RWPE1 (cell line): ENCODE data around the gene CNTNAP4.

Experiments
- CTCF ChIA-PET: fragments of 350-600 bp; sonication (Branson Sonifier 250); formaldehyde crosslinking; extraction: SDS; loops from one replicate; lab custom pipeline; 2021; lab: Yijun Ruan, JAX
- POLR2A ChIA-PET: fragments of 400-600 bp; formaldehyde crosslinking; extraction: SDS; loops from one replicate; lab custom pipeline; 2020; ENCODE audit warnings: antibody characterized with exemption; ENCODE audit not compliant: low non-redundant PET; lab: Yijun Ruan, JAX
- DNase-seq: peaks from one replicate; pipeline ENCODE4 v3.0.0; 2012; ENCODE audit warnings: low spot score
- H3K27ac ChIP-seq: fragments of 450-650 bp; 2 replicates; pipeline ENCODE4 v1.5.1; 2017
- TF ChIP-seq, protein P1 (sequence below): fragments of 450-650 bp; conservative IDR thresholded peaks from 2 replicates; pipeline ENCODE4 v1.5.1; 2017; ENCODE audit warnings: low read depth, mild to moderate bottlenecking

The CNTNAP4 gene

DNA sequence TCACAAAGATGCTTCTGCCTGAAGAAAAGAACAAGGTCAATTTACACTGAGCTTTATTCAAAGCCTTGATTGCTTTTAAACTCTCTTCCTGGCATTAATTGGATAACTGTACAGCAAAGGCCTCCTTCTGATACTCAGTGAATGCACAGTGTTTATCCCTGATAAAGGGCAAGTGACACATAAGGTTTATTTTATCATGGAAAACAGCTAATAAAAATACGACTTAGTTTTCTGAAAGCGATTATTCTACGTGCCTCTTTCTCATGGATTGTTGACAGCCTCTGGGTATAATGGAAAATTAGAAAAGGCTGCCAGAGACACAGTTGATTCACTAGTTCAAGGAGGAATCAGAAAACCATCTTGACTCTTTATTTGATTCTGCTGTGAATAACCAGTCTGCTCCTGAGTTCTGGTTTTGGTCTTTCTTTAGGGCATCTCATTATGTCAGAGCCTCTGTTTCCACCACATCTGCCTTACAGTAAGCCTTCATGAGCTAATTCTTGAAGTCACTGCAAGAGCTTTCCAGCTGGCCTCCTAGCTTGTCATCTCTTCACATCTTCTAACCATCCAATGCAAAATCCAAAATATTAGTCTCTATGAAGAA is 212.9 kb downstream of the CNTNAP4 start:
- DNase-seq = no peak
- POLR2A ChIA-PET = no interaction called here
- H3K27ac ChIP-seq = no peak overlapping the region
- TF ChIP-seq, protein P1, sequence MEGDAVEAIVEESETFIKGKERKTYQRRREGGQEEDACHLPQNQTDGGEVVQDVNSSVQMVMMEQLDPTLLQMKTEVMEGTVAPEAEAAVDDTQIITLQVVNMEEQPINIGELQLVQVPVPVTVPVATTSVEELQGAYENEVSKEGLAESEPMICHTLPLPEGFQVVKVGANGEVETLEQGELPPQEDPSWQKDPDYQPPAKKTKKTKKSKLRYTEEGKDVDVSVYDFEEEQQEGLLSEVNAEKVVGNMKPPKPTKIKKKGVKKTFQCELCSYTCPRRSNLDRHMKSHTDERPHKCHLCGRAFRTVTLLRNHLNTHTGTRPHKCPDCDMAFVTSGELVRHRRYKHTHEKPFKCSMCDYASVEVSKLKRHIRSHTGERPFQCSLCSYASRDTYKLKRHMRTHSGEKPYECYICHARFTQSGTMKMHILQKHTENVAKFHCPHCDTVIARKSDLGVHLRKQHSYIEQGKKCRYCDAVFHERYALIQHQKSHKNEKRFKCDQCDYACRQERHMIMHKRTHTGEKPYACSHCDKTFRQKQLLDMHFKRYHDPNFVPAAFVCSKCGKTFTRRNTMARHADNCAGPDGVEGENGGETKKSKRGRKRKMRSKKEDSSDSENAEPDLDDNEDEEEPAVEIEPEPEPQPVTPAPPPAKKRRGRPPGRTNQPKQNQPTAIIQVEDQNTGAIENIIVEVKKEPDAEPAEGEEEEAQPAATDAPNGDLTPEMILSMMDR = no peak
- CTCF ChIA-PET = no interaction called here

- TF ChIP-seq, protein P1 = no peak
- POLR2A ChIA-PET = no interaction called here
- DNase-seq = no peak
- H3K27ac ChIP-seq = no peak overlapping the region
- CTCF ChIA-PET = no interaction called here
Observed at GRCh38 chr16:76500006-76500405, 222.8 kb downstream of the CNTNAP4 start.

DNA sequence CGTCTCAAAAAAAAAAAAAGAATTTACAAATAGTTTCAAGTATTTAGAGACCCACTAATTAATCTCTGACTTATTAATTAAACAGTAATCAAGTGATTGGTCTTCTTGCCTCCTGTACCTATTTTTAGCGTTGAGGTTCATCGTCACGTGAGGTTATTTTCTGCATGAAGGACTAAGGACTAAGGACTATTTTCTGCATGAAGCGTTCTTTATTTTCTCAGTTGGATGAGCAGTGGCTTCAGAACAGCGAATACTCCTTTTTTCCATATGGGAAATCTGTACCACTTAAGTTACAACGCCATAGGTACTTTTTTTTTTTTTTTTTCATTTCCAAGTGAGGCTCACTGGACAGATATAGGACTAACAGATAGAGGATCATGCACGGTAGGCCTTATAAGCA is 224.9 kb downstream of the CNTNAP4 start:
- no peak for DNase-seq
- TF ChIP-seq, protein P1 = no peak
- no peak overlapping the region for H3K27ac ChIP-seq
- ChIA-PET POLR2A (no interaction called here), CTCF (no interaction called here)

- H3K27ac ChIP-seq = no peak overlapping the region
- DNase-seq = no peak
- TF ChIP-seq, protein P1 = no peak
- ChIA-PET CTCF (no interaction called here), POLR2A (no interaction called here)
Observed at GRCh38 chr16:76502555-76502954, 225.4 kb downstream of the CNTNAP4 start.

DNA sequence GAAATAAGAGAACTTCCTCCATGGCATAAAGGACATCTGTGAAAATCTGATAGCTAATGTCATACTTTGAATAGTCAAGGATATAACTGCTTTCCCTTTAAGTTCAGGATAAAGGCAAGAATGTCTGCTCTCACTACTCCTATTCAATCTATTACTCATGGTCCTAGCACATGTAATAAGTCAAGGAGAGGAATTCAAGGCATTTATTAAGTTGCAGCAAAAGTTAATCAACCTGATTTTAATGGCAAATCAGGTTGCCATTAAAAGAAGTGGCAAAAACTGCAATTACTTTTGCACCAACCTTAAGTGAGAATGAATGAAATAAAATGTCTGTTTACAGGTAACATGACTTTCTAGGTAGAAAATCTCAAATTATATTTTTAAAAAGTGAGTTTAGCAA is 225.9 kb downstream of the CNTNAP4 start:
- no peak overlapping the region for H3K27ac ChIP-seq
- TF ChIP-seq, protein P1 = no peak
- POLR2A ChIA-PET = no interaction called here
- CTCF ChIA-PET = no interaction called here
- DNase-seq = no peak

GRCh38 chr16:76511203-76511602 is 234.0 kb downstream of the CNTNAP4 start:
- H3K27ac ChIP-seq = no peak overlapping the region
- DNase-seq = no peak
- ChIA-PET CTCF (no interaction called here), POLR2A (no interaction called here)
- TF ChIP-seq, protein P1 = no peak
